ENCODE data around the gene ACOX1. TPM values are rescaled to one million over a fixed set of nuclear protein-coding genes. Genes with fewer than 3 reads are reported as not detected.
A peak's percentile ranks its signal among the peaks of the same experiment; 100 is the strongest.

Gene ACOX1
- total RNA-seq, 1 experiment from 2014 or later: 40.9 TPM

DNA sequence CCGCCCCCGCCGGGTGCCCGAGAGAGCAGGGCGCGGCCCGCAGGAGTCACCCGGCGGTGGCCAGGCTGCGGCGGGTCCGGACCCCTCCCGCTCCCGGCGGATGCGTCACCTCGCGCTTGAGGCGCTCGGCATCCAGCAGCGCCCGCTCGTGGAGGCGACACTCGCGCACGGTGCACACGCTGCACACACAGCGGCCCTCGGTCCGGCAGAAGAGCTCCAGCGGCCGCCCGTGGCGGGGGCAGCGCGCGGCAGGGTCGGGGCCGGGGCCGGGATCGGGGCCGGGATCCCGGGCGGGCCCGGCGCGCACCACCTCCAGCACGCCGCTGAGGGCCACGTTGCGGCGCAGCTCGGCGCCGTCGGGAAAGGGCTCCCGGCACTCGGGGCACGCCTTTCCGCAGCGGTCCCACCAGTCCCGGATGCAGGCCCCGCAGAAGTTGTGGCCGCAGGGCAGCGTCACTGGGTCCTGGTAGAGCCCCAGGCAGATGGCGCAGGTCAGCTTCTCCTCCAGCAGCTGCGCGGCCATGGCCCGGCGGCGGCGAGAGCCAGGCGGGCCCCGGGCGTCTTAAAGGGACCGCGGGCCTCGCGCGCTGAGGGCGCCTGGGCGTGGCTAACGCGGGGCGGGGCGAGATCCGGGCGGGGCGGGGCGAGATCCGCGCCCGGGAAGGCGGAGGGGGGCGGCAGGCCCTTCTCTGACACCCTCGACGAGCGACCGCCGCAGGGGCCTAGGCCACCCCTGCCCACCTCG, 82.4 kb downstream of the ACOX1 start, which contains the start of gene TRIM65:
TSS of gene TRIM65 (minus strand) at position 537 of the 745 bp plus-strand sequence. CDS start at position 523, 14 bp downstream.
- H3K4me3 Mint-ChIP-seq: peak within 1 kb of the TSS; percentile 82
- ChIA-PET POLR2A (interaction anchor here (0.6 to 2.0 kb wide), 6 partner anchors 11 to 82 kb away, joined by 3 to 6 read pairs (median 3); partner anchors contain the start of genes ACOX1, TEN1, TRIM47 and WBP2), CTCF (interaction anchor here (0.8 to 7.5 kb wide), 20 partner anchors 8 to 383 kb away, joined by 3 to 71 read pairs (median 6); partner anchors contain the start of genes CDK3, GALR2, MRPL38 and SMIM5)
- H3K36me3 Mint-ChIP-seq: peaks cover 15% of the 10 kb centered on the region
- H3K27me3 Mint-ChIP-seq (ENCODE audit: low read depth): no peaks in the 10 kb centered on the region
- peak within 1 kb of the TSS; percentile 88 for H3K27ac Mint-ChIP-seq
- no peaks in the 10 kb centered on the region for H3K9me3 Mint-ChIP-seq
- peak; percentile 60 for ATAC-seq
- H3K4me1 Mint-ChIP-seq: peaks cover 26% of the 10 kb centered on the region
- DNase-seq (ENCODE audit: low spot score): peak; percentile 73
- TF ChIP-seq, protein P1, sequence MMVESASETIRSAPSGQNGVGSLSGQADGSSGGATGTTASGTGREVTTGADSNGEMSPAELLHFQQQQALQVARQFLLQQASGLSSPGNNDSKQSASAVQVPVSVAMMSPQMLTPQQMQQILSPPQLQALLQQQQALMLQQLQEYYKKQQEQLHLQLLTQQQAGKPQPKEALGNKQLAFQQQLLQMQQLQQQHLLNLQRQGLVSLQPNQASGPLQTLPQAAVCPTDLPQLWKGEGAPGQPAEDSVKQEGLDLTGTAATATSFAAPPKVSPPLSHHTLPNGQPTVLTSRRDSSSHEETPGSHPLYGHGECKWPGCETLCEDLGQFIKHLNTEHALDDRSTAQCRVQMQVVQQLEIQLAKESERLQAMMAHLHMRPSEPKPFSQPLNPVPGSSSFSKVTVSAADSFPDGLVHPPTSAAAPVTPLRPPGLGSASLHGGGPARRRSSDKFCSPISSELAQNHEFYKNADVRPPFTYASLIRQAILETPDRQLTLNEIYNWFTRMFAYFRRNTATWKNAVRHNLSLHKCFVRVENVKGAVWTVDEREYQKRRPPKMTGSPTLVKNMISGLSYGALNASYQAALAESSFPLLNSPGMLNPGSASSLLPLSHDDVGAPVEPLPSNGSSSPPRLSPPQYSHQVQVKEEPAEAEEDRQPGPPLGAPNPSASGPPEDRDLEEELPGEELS (CRISPR knock-in tag; IDR thresholded peaks at IDR 0.05): peak; percentile 40; the same call in 1 of the 2 replicates
- no peak for TF ChIP-seq MXD4 (CRISPR knock-in tag; IDR thresholded peaks at IDR 0.05; ENCODE audit: borderline replicate concordance)
- TF ChIP-seq ETV6 (CRISPR knock-in tag; IDR thresholded peaks at IDR 0.05): peak; percentile 93
- no peak for TF ChIP-seq TP53 (CRISPR knock-in tag; IDR thresholded peaks at IDR 0.05)
- TF ChIP-seq, protein P2, sequence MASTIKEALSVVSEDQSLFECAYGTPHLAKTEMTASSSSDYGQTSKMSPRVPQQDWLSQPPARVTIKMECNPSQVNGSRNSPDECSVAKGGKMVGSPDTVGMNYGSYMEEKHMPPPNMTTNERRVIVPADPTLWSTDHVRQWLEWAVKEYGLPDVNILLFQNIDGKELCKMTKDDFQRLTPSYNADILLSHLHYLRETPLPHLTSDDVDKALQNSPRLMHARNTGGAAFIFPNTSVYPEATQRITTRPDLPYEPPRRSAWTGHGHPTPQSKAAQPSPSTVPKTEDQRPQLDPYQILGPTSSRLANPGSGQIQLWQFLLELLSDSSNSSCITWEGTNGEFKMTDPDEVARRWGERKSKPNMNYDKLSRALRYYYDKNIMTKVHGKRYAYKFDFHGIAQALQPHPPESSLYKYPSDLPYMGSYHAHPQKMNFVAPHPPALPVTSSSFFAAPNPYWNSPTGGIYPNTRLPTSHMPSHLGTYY (CRISPR knock-in tag; IDR thresholded peaks at IDR 0.05): no peak
- no peak for TF ChIP-seq ZNF263 (CRISPR knock-in tag; IDR thresholded peaks at IDR 0.05; ENCODE audit: low read depth)
- peak; percentile 75 for TF ChIP-seq SP1 (CRISPR knock-in tag; conservative IDR thresholded peaks at IDR 0.05)
- no peak for TF ChIP-seq RELA (CRISPR knock-in tag; IDR thresholded peaks at IDR 0.05; ENCODE audit: borderline replicate concordance)
- TF ChIP-seq, protein P3, sequence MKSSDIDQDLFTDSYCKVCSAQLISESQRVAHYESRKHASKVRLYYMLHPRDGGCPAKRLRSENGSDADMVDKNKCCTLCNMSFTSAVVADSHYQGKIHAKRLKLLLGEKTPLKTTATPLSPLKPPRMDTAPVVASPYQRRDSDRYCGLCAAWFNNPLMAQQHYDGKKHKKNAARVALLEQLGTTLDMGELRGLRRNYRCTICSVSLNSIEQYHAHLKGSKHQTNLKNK (CRISPR knock-in tag; IDR thresholded peaks at IDR 0.05): no peak
- TF ChIP-seq, protein P4, sequence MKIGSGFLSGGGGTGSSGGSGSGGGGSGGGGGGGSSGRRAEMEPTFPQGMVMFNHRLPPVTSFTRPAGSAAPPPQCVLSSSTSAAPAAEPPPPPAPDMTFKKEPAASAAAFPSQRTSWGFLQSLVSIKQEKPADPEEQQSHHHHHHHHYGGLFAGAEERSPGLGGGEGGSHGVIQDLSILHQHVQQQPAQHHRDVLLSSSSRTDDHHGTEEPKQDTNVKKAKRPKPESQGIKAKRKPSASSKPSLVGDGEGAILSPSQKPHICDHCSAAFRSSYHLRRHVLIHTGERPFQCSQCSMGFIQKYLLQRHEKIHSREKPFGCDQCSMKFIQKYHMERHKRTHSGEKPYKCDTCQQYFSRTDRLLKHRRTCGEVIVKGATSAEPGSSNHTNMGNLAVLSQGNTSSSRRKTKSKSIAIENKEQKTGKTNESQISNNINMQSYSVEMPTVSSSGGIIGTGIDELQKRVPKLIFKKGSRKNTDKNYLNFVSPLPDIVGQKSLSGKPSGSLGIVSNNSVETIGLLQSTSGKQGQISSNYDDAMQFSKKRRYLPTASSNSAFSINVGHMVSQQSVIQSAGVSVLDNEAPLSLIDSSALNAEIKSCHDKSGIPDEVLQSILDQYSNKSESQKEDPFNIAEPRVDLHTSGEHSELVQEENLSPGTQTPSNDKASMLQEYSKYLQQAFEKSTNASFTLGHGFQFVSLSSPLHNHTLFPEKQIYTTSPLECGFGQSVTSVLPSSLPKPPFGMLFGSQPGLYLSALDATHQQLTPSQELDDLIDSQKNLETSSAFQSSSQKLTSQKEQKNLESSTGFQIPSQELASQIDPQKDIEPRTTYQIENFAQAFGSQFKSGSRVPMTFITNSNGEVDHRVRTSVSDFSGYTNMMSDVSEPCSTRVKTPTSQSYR (CRISPR knock-in tag; IDR thresholded peaks at IDR 0.05): peak; percentile 21; the same call in 1 of the 2 replicates
- TF ChIP-seq EMX1 (CRISPR knock-in tag; IDR thresholded peaks at IDR 0.05): no peak
- TF ChIP-seq, protein P5, sequence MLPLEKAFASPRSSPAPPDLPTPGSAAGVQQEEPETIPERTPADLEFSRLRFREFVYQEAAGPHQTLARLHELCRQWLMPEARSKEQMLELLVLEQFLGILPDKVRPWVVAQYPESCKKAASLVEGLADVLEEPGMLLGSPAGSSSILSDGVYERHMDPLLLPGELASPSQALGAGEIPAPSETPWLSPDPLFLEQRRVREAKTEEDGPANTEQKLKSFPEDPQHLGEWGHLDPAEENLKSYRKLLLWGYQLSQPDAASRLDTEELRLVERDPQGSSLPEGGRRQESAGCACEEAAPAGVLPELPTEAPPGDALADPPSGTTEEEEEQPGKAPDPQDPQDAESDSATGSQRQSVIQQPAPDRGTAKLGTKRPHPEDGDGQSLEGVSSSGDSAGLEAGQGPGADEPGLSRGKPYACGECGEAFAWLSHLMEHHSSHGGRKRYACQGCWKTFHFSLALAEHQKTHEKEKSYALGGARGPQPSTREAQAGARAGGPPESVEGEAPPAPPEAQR (CRISPR knock-in tag; IDR thresholded peaks at IDR 0.05): no peak
- TF ChIP-seq CREM (CRISPR knock-in tag; IDR thresholded peaks at IDR 0.05): 0 out of 2 replicates have a peak, but pooled peaks have one; percentile 29
- TF ChIP-seq, protein P6, sequence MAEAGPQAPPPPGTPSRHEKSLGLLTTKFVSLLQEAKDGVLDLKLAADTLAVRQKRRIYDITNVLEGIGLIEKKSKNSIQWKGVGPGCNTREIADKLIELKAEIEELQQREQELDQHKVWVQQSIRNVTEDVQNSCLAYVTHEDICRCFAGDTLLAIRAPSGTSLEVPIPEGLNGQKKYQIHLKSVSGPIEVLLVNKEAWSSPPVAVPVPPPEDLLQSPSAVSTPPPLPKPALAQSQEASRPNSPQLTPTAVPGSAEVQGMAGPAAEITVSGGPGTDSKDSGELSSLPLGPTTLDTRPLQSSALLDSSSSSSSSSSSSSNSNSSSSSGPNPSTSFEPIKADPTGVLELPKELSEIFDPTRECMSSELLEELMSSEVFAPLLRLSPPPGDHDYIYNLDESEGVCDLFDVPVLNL (CRISPR knock-in tag; IDR thresholded peaks at IDR 0.05; ENCODE audit: borderline replicate concordance, low read depth): no peak; the same call in 1 of the 2 replicates
- no peak for TF ChIP-seq NFATC4 (CRISPR knock-in tag; IDR thresholded peaks at IDR 0.05)
- TF ChIP-seq SMAD3 (CRISPR knock-in tag; IDR thresholded peaks at IDR 0.05; ENCODE audit: borderline replicate concordance): no peak
- TF ChIP-seq KAT7 (CRISPR knock-in tag; IDR thresholded peaks at IDR 0.05; ENCODE audit: borderline replicate concordance): peak; percentile 77; the same call in 1 of the 2 replicates
- TF ChIP-seq MYBL2 (CRISPR knock-in tag; IDR thresholded peaks at IDR 0.05): peak; percentile 2; the same call in 1 of the 2 replicates
- TF ChIP-seq JUN (CRISPR knock-in tag; IDR thresholded peaks at IDR 0.05): peak; percentile 48; the same call in 1 of the 2 replicates
- TF ChIP-seq ZNF232 (CRISPR knock-in tag; IDR thresholded peaks at IDR 0.05): no peak
- TF ChIP-seq, protein P7, sequence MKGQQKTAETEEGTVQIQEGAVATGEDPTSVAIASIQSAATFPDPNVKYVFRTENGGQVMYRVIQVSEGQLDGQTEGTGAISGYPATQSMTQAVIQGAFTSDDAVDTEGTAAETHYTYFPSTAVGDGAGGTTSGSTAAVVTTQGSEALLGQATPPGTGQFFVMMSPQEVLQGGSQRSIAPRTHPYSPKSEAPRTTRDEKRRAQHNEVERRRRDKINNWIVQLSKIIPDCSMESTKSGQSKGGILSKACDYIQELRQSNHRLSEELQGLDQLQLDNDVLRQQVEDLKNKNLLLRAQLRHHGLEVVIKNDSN (CRISPR knock-in tag; IDR thresholded peaks at IDR 0.05): no peak
- TF ChIP-seq, protein P8, sequence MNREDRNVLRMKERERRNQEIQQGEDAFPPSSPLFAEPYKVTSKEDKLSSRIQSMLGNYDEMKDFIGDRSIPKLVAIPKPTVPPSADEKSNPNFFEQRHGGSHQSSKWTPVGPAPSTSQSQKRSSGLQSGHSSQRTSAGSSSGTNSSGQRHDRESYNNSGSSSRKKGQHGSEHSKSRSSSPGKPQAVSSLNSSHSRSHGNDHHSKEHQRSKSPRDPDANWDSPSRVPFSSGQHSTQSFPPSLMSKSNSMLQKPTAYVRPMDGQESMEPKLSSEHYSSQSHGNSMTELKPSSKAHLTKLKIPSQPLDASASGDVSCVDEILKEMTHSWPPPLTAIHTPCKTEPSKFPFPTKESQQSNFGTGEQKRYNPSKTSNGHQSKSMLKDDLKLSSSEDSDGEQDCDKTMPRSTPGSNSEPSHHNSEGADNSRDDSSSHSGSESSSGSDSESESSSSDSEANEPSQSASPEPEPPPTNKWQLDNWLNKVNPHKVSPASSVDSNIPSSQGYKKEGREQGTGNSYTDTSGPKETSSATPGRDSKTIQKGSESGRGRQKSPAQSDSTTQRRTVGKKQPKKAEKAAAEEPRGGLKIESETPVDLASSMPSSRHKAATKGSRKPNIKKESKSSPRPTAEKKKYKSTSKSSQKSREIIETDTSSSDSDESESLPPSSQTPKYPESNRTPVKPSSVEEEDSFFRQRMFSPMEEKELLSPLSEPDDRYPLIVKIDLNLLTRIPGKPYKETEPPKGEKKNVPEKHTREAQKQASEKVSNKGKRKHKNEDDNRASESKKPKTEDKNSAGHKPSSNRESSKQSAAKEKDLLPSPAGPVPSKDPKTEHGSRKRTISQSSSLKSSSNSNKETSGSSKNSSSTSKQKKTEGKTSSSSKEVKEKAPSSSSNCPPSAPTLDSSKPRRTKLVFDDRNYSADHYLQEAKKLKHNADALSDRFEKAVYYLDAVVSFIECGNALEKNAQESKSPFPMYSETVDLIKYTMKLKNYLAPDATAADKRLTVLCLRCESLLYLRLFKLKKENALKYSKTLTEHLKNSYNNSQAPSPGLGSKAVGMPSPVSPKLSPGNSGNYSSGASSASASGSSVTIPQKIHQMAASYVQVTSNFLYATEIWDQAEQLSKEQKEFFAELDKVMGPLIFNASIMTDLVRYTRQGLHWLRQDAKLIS (CRISPR knock-in tag; IDR thresholded peaks at IDR 0.05; ENCODE audit: borderline replicate concordance): no peak

All from WTC11 (cell line).